GM23338 (cell line): ENCODE measurements around the gene USP6NL. TPM values are rescaled to one million over a fixed set of nuclear protein-coding genes. Genes with fewer than 3 reads are reported as not detected.
A peak's percentile ranks its signal among the peaks of the same experiment; 100 is the strongest.

Source experiments
- ATAC-seq: fragments of 200-7000 bp; cut with Tn5 transposase; 3 replicates; pipeline ENCODE4 v1.9.1; 2020
- DNase-seq: peaks from one replicate; pipeline ENCODE4 v3.0.0-alpha.2; 2015; ENCODE audit warnings: low spot score
- H2AFZ ChIP-seq: fragments of 200-600 bp; sonication (generic); 2 replicates; pipeline ENCODE4 v1.8.0; 2016; ENCODE audit warnings: antibody characterized with exemption, mild to moderate bottlenecking, moderate library complexity
- H3F3A ChIP-seq: fragments of 200-600 bp; sonication (generic); replicated peaks from 2 replicates; pipeline ENCODE4 v1.8.0; 2017; ENCODE audit warnings: antibody characterized with exemption, mixed run types, low read depth
- H3K27ac ChIP-seq: fragments of 200-600 bp; sonication (generic); 2 replicates; pipeline ENCODE4 v1.6.1; 2016; ENCODE audit warnings: low read depth
- H3K27me3 ChIP-seq: fragments of 200-600 bp; sonication (generic); 2 replicates; pipeline ENCODE4 v1.8.0; 2016; ENCODE audit warnings: mild to moderate bottlenecking, mixed run types, moderate library complexity; ENCODE audit not compliant: insufficient read depth
- H3K36me3 ChIP-seq: fragments of 200-600 bp; sonication (generic); 2 replicates; pipeline ENCODE4 v1.8.0; 2016; ENCODE audit warnings: mild to moderate bottlenecking; ENCODE audit not compliant: insufficient read depth
- H3K4me1 ChIP-seq: fragments of 200-600 bp; sonication (generic); 2 replicates; pipeline ENCODE4 v1.8.0; 2016; ENCODE audit warnings: mild to moderate bottlenecking, moderate library complexity; ENCODE audit not compliant: insufficient read depth
- H3K4me2 ChIP-seq: fragments of 200-600 bp; sonication (generic); 2 replicates; pipeline ENCODE4 v1.7.1; 2017; ENCODE audit warnings: mixed run types
- H3K4me3 ChIP-seq: fragments of 200-600 bp; sonication (generic); 2 replicates; pipeline ENCODE4 v1.6.1; 2016; ENCODE audit warnings: mixed run types
- H3K79me2 ChIP-seq: fragments of 200-600 bp; sonication (generic); replicated peaks from 2 replicates; pipeline ENCODE4 v1.8.0; 2017; ENCODE audit warnings: mild to moderate bottlenecking; ENCODE audit not compliant: insufficient read depth
- H3K9me2 ChIP-seq: fragments of 200-600 bp; sonication (generic); 2 replicates; pipeline ENCODE4 v1.8.0; 2017; ENCODE audit not compliant: insufficient read depth
- H4K20me1 ChIP-seq: fragments of 200-600 bp; sonication (generic); replicated peaks from 2 replicates; pipeline ENCODE4 v1.8.0; 2017; ENCODE audit warnings: mild to moderate bottlenecking; ENCODE audit not compliant: insufficient read depth
- H3K27ac Mint-ChIP-seq: 2 replicates; pipeline ENCODE4 v1.8.0; 2020; ENCODE audit warnings: inconsistent platforms, mild to moderate bottlenecking, moderate library complexity, mixed read lengths
- H3K27me3 Mint-ChIP-seq: 3 replicates; pipeline ENCODE4 v1.8.0; 2022; ENCODE audit warnings: low read depth, mild to moderate bottlenecking, moderate library complexity, mixed read lengths, inconsistent platforms; ENCODE audit not compliant: insufficient read depth, poor library complexity
- H3K36me3 Mint-ChIP-seq: 3 replicates; pipeline ENCODE4 v1.8.0; 2021; ENCODE audit warnings: low read depth, mild to moderate bottlenecking, inconsistent platforms, moderate library complexity, mixed read lengths
- H3K4me1 Mint-ChIP-seq: 3 replicates; pipeline ENCODE4 v1.8.0; 2020; ENCODE audit warnings: mild to moderate bottlenecking, inconsistent platforms, mixed read lengths
- H3K4me3 Mint-ChIP-seq: 3 replicates; pipeline ENCODE4 v1.8.0; 2021; ENCODE audit warnings: moderate library complexity, mild to moderate bottlenecking, inconsistent platforms, mixed read lengths
- H3K9me3 Mint-ChIP-seq: 3 replicates; pipeline ENCODE4 v1.8.0; 2020; ENCODE audit warnings: moderate library complexity, mild to moderate bottlenecking, inconsistent platforms, mixed read lengths
- CREB1 ChIP-seq: fragments of 250-450 bp; sonication (Bioruptor Pico); IDR thresholded peaks from 2 replicates; pipeline ENCODE4 v1.5.0; 2020; ENCODE audit warnings: low read depth, mild to moderate bottlenecking, moderate library complexity
- ETS1 ChIP-seq: IDR thresholded peaks from 2 replicates; pipeline ENCODE4 v1.6.1; 2016; ENCODE audit warnings: antibody characterized with exemption
- EZH2 ChIP-seq: fragments of 200-600 bp; sonication (generic); IDR thresholded peaks from one replicate; pipeline ENCODE4 v1.8.0; 2017; ENCODE audit warnings: antibody characterized with exemption, mild to moderate bottlenecking, low read depth; ENCODE audit not compliant: unreplicated experiment
- EZH2phosphoT487 ChIP-seq: fragments of 200-600 bp; sonication (generic); IDR thresholded peaks from one replicate; pipeline ENCODE4 v1.8.1; 2018; ENCODE audit warnings: antibody characterized with exemption; ENCODE audit not compliant: unreplicated experiment
- NANOG ChIP-seq: IDR thresholded peaks from 2 replicates; pipeline ENCODE4 v1.6.1; 2016; ENCODE audit warnings: antibody characterized with exemption, borderline replicate concordance
- POLR2AphosphoS5 ChIP-seq: IDR thresholded peaks from 2 replicates; pipeline ENCODE4 v1.6.1; 2016; ENCODE audit warnings: antibody characterized with exemption, low read depth
- REST ChIP-seq: IDR thresholded peaks from one replicate; pipeline ENCODE4 v1.6.1; 2018; ENCODE audit warnings: antibody characterized with exemption; ENCODE audit not compliant: unreplicated experiment
- ZNF114 ChIP-seq: fragments of 250-450 bp; sonication (Bioruptor Pico); IDR thresholded peaks from 2 replicates; pipeline ENCODE4 v1.5.0; 2020; ENCODE audit warnings: mild to moderate bottlenecking, moderate library complexity
- ZNF331 ChIP-seq: fragments of 250-450 bp; sonication (Bioruptor Pico); IDR thresholded peaks from 2 replicates; pipeline ENCODE4 v1.5.0; 2020; ENCODE audit warnings: low read depth, mild to moderate bottlenecking, moderate library complexity
- polyA plus RNA-seq: library from polyadenylated mRNA; unstranded; fragments of >200 nt; fragmentation: Nextera tagmentation; extraction: Ambion mirVana; gene quantifications from 2 replicates; pipeline ENCODE4 v1.2.1, GENCODE V29; 2016
- total RNA-seq: library from RNA; depleted of rRNA; stranded (reverse); fragments of >200 nt; shearing (Covaris generic); gene quantifications from 2 replicates; pipeline ENCODE4 v1.2.3, GENCODE V29; 2014
- TF ChIP-seq, protein P1 (sequence below), 2 experiments: fragments of 200-600 bp in 1 of 2; sonication (generic) in 1 of 2; conservative IDR thresholded peaks; 2 replicates each; pipeline versions ENCODE4 v1.5.1 to v1.6.1; 2016 to 2017; ENCODE audit warnings: antibody characterized with exemption in 2 of 2, low read depth in 2 of 2, mild to moderate bottlenecking in 2 of 2, moderate library complexity in 1 of 2

Gene USP6NL
- total and polyA plus RNA-seq, 2 experiments from 2014 or later = 8.1 to 29.7 TPM

DNA sequence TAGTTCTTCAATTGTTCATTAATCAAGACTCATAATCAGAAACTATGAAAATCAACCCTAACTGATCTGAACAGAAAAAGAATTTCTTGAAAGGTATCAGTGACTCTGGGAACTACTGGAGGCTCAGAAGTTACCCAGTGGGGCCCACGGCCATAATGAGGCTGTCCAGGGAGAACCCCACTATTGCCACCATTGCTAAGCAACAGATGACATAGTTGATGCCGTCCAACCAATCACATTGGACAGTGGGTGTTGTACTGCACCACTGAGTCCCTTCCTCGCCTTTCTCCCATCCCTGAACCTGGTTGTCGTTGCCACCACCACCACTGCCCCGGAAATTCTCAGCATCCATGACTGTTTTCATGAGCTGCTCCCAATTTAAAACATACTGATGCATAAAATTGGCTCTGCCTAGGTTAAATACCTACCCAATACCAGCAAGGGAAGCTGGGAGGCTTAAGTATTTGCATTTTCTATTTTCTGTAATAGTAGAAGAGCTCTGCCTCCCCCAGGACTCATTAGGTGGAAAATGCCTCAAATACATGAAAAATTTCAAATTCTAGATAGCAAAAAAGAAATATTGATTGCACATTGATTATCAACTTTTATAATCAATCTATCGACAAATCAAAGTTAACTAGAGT, 26.7 kb upstream of the USP6NL start:
- no peak overlapping the region for H3K27ac ChIP-seq
- no peaks in the 10 kb centered on the region for H3K9me2 ChIP-seq
- TF ChIP-seq EZH2phosphoT487 (no peak), CREB1 (CRISPR knock-in tag) (0 out of 2 replicates have a peak, but pooled peaks have one; percentile 41)
- H3K36me3 ChIP-seq = no peaks in the 10 kb centered on the region
- peaks cover 3% of the 10 kb centered on the region for H3K27me3 Mint-ChIP-seq
- H3K9me3 Mint-ChIP-seq = no peaks in the 10 kb centered on the region
- no peaks in the 10 kb centered on the region for H3K27me3 ChIP-seq
- no peaks in the 10 kb centered on the region for H3F3A ChIP-seq
- no peak overlapping the region for H3K4me3 Mint-ChIP-seq
- no peak overlapping the region for H3K4me3 ChIP-seq
- peak; percentile 67 for ATAC-seq
- H3K79me2 ChIP-seq = no peaks in the 10 kb centered on the region
- no peaks in the 10 kb centered on the region for H3K4me1 ChIP-seq
- H2AFZ ChIP-seq = no peak overlapping the region
- no peaks in the 10 kb centered on the region for H3K4me1 Mint-ChIP-seq
- no peaks in the 10 kb centered on the region for H4K20me1 ChIP-seq
- H3K36me3 Mint-ChIP-seq = no peaks in the 10 kb centered on the region
- H3K4me2 ChIP-seq = no peak overlapping the region
- H3K27ac Mint-ChIP-seq = no peak overlapping the region
- DNase-seq = no peak

DNA sequence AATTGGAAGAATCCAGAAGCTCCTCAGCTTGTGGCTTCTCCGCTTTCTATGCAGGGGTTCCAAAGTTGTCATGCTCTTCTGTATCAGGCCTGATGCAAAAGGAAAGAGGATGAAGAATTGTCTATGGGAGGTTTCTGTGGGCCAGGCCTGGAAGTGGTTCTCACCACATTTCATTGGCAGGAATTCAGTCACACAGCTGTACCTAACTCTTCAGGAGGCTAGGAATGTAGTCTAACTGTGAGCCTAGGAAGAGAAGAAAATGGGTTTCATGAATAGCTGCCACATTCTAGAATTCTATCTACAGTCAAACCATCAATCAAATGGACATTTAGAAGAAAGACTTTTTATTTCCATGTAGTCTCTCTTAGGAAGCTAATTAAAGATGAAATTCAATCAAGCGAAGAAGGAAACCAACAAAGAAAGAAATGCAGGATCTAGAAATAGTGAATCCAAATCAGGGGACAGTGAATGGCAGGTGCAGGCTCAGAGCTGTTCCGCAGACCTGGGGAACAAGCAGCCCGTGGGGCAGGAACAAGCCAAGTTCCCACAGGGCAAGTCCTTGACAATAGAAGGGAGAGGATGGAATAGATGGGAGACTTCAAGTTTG, 25.4 kb upstream of the USP6NL start:
- no peaks in the 10 kb centered on the region for H4K20me1 ChIP-seq
- ATAC-seq (no peak), DNase-seq (no peak)
- H3K9me3 Mint-ChIP-seq = no peaks in the 10 kb centered on the region
- H3F3A ChIP-seq = no peaks in the 10 kb centered on the region
- H3K36me3 Mint-ChIP-seq = no peaks in the 10 kb centered on the region
- no peaks in the 10 kb centered on the region for H3K4me1 ChIP-seq
- H3K36me3 ChIP-seq = no peaks in the 10 kb centered on the region
- H3K4me3 Mint-ChIP-seq = no peak overlapping the region
- no peaks in the 10 kb centered on the region for H3K79me2 ChIP-seq
- H3K27me3 Mint-ChIP-seq = peaks cover 3% of the 10 kb centered on the region
- H3K4me2 ChIP-seq = no peak overlapping the region
- no peaks in the 10 kb centered on the region for H3K27me3 ChIP-seq
- H3K27ac ChIP-seq = no peak overlapping the region
- H3K9me2 ChIP-seq = no peaks in the 10 kb centered on the region
- H3K27ac Mint-ChIP-seq = no peak overlapping the region
- no peaks in the 10 kb centered on the region for H3K4me1 Mint-ChIP-seq
- H3K4me3 ChIP-seq = no peak overlapping the region
- no peak overlapping the region for H2AFZ ChIP-seq
- TF ChIP-seq REST = no peak
- no peak for TF ChIP-seq ETS1
- TF ChIP-seq EZH2 = no peak
- TF ChIP-seq EZH2phosphoT487 = no peak
- TF ChIP-seq POLR2AphosphoS5 = no peak
- no peak for TF ChIP-seq CREB1 (CRISPR knock-in tag)
- no peak for TF ChIP-seq ZNF331 (CRISPR knock-in tag)
- no peak for TF ChIP-seq ZNF114 (CRISPR knock-in tag)
- TF ChIP-seq NANOG = no peak
- TF ChIP-seq, protein P1, sequence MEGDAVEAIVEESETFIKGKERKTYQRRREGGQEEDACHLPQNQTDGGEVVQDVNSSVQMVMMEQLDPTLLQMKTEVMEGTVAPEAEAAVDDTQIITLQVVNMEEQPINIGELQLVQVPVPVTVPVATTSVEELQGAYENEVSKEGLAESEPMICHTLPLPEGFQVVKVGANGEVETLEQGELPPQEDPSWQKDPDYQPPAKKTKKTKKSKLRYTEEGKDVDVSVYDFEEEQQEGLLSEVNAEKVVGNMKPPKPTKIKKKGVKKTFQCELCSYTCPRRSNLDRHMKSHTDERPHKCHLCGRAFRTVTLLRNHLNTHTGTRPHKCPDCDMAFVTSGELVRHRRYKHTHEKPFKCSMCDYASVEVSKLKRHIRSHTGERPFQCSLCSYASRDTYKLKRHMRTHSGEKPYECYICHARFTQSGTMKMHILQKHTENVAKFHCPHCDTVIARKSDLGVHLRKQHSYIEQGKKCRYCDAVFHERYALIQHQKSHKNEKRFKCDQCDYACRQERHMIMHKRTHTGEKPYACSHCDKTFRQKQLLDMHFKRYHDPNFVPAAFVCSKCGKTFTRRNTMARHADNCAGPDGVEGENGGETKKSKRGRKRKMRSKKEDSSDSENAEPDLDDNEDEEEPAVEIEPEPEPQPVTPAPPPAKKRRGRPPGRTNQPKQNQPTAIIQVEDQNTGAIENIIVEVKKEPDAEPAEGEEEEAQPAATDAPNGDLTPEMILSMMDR (conservative IDR thresholded peaks at IDR 0.05; ENCODE audit: low read depth in 2 of 2) = no peak
